Stomach (tissue), 4 donors: Measurements from ENCODE around the gene SPTAN1.

Experiments used
- EP300 ChIP-seq: sonication (generic); formaldehyde crosslinking; IDR thresholded peaks from one replicate; pipeline ENCODE4 v1.6.1; 2017; ENCODE audit warnings: antibody characterized with exemption
- POLR2A ChIP-seq, 4 donors: fragments of 450-650 bp; IDR thresholded peaks; one replicate each; pipeline ENCODE4 v1.6.1; 2016; ENCODE audit warnings: antibody characterized with exemption in 4 of 4, control low read depth in 2 of 4, mild to moderate bottlenecking in 1 of 4, moderate library complexity in 1 of 4
- POLR2AphosphoS5 ChIP-seq, 3 donors: sonication (generic); formaldehyde crosslinking; IDR thresholded peaks; one replicate each; pipeline ENCODE4 v1.6.1; 2016; ENCODE audit warnings: antibody characterized with exemption in 3 of 3
- TF ChIP-seq, protein P1 (sequence below), 7 experiments: fragments of 450-650 bp in 4 of 7; fragments of 200-600 bp in 3 of 7; sonication (generic) in 3 of 7; IDR thresholded peaks; one replicate each; pipeline ENCODE4 v1.5.1; 2016 to 2019; ENCODE audit warnings: antibody characterized with exemption in 7 of 7, control low read depth in 2 of 7, mild to moderate bottlenecking in 1 of 7

DNA sequence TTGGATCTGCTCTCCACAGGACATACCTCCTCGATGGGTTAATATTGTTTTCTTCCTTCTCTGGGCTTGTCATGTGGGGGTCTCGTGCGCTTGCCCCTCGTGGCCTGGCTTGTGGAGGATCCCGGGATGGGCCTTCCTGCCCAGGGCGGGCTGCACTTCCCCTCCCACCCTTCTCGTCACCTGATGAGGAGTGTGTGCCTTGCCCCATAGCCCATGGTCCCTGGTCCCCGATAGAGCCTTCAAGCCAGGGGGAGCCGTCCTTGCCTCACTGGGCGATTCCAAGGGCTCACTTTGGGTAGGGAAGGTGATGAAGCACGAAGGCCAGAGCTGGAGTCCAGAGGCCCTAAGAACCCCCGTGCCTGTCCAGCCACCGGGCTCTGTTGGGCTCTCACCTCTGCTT, 75.5 kb downstream of the SPTAN1 start:
- TF ChIP-seq POLR2AphosphoS5 (IDR thresholded peaks at IDR 0.05) (no peak), POLR2A (IDR thresholded peaks at IDR 0.05) (no peak), EP300 (no peak)
- TF ChIP-seq, protein P1, sequence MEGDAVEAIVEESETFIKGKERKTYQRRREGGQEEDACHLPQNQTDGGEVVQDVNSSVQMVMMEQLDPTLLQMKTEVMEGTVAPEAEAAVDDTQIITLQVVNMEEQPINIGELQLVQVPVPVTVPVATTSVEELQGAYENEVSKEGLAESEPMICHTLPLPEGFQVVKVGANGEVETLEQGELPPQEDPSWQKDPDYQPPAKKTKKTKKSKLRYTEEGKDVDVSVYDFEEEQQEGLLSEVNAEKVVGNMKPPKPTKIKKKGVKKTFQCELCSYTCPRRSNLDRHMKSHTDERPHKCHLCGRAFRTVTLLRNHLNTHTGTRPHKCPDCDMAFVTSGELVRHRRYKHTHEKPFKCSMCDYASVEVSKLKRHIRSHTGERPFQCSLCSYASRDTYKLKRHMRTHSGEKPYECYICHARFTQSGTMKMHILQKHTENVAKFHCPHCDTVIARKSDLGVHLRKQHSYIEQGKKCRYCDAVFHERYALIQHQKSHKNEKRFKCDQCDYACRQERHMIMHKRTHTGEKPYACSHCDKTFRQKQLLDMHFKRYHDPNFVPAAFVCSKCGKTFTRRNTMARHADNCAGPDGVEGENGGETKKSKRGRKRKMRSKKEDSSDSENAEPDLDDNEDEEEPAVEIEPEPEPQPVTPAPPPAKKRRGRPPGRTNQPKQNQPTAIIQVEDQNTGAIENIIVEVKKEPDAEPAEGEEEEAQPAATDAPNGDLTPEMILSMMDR (IDR thresholded peaks at IDR 0.05), result no peak
